ENCODE data around the gene PTGES3L.

Gene PTGES3L

GRCh38 chr17:42979511-42980273 lies at the start of gene PTGES3L:
PTGES3L (minus strand) TSS chr17:42980080; CDS start chr17:42980053, 27 bp downstream.
- FAIRE-seq, result no peak

DNA sequence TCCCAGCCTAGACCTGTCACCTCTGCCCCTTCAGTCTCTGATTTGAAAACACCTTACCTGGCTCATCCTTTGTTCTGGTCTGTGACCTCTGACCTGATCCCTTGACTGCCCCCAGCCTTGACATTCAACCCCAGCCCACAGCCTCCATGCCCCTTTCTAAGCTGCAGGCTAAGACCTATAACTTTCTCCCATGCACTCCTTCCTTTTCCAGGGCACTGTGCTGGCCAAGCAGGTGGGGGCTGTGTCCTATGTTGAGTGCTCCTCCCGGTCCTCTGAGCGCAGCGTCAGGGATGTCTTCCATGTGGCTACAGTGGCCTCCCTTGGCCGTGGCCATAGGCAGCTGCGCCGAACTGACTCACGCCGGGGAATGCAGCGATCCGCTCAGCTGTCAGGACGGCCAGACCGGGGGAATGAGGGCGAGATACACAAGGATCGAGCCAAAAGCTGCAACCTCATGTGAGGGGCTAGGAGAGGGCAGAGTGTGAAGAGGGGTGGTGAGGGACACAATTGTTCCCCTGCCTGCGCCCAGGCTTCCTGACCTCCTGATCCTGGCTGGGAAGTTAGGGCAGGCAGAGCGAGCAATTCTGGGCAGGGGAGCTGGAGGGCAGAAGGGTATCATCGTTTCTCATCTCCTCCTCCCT lies 48.5 kb upstream of the PTGES3L start:
- FAIRE-seq, result no peak

GRCh38 chr17:43027091-43028032 lies 47.5 kb upstream of the PTGES3L start:
- FAIRE-seq, result no peak

DNA sequence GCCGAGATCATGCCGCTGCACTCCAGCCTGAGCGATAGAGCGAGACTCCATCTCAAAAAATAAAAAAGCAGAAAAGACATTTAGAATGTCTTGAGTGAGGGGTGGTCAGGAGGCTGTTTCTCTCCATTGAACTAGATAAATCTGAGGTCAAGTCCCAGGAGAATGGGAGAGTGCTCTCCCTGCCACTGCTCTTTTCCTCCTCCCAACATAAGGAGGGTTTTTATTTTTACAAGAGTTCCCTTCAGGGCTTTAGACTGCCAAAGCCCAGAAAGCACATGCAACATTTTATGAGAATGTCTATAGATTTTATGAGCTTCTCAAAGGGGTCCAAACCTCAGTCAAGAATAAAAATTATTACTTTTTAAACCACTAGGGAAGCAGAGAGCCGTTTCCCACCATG lies 46.7 kb upstream of the PTGES3L start:
- FAIRE-seq, result no peak

- no peak for FAIRE-seq
Measured at GRCh38 chr17:43025766-43026537, 46.1 kb upstream of the PTGES3L start.

DNA sequence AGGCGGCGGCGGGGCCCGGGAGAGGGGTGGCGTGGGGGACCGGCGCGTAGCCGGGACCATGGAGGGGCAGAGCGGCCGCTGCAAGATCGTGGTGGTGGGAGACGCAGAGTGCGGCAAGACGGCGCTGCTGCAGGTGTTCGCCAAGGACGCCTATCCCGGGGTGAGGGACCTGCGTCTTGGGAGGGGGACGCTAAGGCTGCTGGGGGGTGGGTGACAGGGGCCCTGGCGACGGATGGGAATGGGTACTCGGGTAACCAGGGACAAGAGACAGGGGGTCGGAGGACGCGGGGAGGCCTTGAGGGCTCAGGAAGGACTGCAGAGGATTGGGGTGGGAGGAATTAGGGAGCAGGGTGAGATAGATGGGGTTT lies 45.4 kb upstream of the PTGES3L start:
- FAIRE-seq, result no peak

GRCh38 chr17:43024407-43025289 lies 44.8 kb upstream of the PTGES3L start, which contains the start of gene RND2:
RND2 (plus strand) TSS chr17:43025231; CDS start chr17:43025348, 117 bp downstream.
- no peak for FAIRE-seq

- FAIRE-seq, result no peak
Measured at GRCh38 chr17:43021741-43022512, 42.0 kb upstream of the PTGES3L start, which contains the start of gene VAT1. VAT1 (minus strand) TSS chr17:43022385; CDS start chr17:43022322, 63 bp downstream.

- no peak for FAIRE-seq
Measured at GRCh38 chr17:43020789-43021740, 41.2 kb upstream of the PTGES3L start.

DNA sequence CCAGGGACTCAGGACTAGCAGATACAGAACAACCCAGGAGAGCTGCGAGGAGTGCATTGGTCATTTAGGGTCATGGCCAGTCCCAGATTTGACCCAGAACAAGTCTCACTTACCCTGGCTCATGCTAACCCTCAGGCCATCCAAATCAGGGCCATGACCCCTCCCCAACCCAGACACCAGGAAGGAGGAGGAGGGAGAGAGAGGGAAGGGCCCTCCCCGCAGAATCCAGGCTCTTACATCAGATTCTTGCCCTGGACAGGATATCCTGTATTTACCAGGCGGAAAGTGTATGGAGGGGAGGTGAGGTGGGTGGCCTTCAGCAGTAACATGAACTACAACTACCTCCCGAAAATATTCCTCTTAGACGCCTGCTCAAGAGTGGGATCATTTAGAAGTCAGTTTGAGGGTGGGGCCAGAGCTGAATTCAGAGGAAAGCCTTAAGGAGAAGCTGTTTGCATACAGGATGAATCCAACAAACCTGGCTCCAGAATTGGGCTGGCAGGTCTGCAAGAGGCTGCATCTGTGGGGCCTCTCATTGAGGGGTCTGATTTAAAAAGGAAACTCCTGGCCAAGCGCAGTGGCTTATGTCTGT lies 40.2 kb upstream of the PTGES3L start:
- FAIRE-seq, result no peak

DNA sequence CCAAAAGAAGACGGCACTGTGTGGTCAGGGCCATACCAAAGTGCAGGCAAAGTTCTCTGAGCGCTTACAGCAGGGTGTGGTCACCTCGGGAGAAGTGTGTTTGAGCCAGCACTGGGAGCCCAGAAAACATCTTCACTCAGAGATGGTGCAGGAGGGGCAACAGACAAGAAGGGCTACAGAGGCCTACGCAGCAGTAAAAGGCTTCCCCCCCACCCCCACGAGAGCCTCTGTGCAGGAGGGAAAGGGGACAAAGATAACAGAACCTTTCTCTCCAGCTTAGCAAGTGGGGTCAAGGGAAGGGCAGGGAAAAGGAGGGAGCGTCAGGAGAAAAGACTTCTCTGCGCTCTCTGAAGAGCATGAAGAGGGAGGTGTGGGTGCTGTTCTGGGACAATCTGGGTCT lies 39.5 kb upstream of the PTGES3L start:
- FAIRE-seq, result no peak

DNA sequence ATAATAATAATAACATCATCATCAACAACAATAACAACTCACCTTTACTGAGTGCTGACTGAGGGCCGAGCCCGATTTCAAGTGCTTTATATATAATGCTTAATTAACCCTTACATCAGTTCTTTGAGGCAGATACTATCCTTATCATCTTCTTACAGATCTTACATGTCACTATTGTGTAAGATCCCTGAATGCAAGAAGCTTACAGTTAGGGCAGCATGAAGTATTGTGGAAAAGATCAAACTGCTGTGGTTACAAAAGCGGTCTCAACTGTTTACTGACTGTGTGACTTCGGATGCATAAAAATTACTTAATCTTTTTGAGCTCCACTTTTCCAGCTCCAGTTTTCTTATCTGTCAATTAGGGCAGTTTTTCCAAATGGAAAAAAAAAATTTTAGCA lies 39.1 kb upstream of the PTGES3L start:
- no peak for FAIRE-seq

DNA sequence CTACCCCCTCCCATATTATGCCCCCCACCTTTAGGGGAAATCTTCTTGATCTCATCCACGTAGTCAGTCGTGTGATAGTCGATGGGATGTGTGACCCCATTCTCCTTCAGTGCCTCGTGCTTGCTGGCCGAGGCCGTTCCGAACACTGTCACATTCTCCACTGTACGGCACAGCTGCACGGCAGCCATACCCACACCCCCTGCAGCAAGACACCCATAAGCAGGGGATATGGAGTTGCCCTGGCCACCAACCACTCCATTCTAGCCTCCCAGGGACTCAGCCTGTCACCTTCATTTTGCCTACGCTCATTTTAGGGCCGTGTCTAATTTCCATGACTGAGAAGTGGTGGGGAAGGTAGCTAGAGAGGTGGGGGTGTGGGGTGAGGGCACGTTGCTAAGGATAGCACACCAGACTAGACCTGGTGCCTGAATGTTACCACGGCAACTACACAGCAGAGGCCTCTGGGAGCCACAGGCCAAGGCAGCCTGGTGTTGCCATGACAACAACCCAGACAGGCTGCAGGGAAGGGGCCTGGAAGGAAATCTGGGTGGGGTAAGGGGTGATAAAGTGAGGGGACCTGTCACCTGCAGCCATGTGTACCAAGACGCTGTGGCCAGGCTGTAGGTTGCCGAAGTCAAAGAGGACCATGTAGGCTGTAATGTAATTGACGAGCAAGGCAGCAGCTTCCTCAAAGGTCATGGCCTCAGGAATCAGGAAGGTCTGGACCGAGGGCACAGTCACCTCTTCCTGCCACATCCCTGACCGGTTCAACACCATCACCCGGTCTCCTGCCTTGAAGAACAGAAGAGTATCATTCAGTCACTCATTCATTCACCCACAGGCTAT lies 38.4 kb upstream of the PTGES3L start:
- no peak for FAIRE-seq

DNA sequence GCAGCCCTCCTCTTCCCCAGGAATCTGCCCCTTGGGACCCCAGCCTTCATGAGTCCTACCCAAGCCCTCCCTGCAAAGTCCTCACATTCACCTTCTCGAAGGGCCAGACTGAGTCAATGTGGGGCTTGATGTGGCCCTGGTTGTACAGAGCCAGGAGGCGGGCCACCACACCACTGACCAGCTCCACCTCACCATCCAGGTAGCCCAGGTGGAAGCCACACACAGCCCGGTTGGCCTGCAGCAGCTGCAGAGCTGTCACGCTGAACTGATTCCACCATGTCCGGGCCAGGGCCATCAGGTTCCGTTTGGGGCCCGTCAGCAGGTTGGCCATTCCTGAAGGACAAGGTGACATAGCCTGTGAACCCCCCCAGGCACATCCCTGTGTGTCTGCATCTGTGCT lies 36.3 kb upstream of the PTGES3L start:
- no peak for FAIRE-seq

- no peak for FAIRE-seq
Measured at GRCh38 chr17:43015579-43015978, 35.7 kb upstream of the PTGES3L start.

GRCh38 chr17:43014649-43015542 lies 35.0 kb upstream of the PTGES3L start:
- FAIRE-seq, result no peak
